Vagina (tissue), 2 donors: ENCODE measurements around the gene APLNR. TPM values are rescaled to one million over a fixed set of nuclear protein-coding genes. Genes with fewer than 3 reads are reported as not detected.

Experiments
- DNase-seq, 2 donors: peaks; one replicate each; pipeline ENCODE4 v3.0.0-alpha.2; 2017; ENCODE audit errors: extremely low spot score in 2 of 2
- H3K27ac ChIP-seq: fragments of 200-600 bp; sonication (generic); one replicate; pipeline ENCODE4 v1.5.1; 2019
- H3K27me3 ChIP-seq: fragments of 200-600 bp; sonication (generic); one replicate; pipeline ENCODE4 v1.5.1; 2019
- H3K36me3 ChIP-seq, 2 donors: fragments of 200-600 bp; sonication (generic); one replicate each; pipeline ENCODE4 v1.5.1; 2017 to 2019
- H3K4me1 ChIP-seq: fragments of 200-600 bp; sonication (generic); one replicate; pipeline ENCODE4 v1.5.1; 2019
- H3K4me3 ChIP-seq, 2 donors: fragments of 200-600 bp; sonication (generic); 1 replicate in 1 of 2; 2 replicates in 1 of 2; pipeline ENCODE4 v1.5.1; 2016 to 2019
- H3K9me3 ChIP-seq: fragments of 200-600 bp; sonication (generic); one replicate; pipeline ENCODE4 v1.5.1; 2019
- POLR2A ChIP-seq, 2 donors: fragments of 450-650 bp; IDR thresholded peaks; one replicate each; pipeline ENCODE4 v1.6.1; 2017; ENCODE audit warnings: antibody characterized with exemption in 2 of 2, mild to moderate bottlenecking in 2 of 2, moderate library complexity in 2 of 2
- POLR2AphosphoS5 ChIP-seq, 2 donors: sonication (generic); formaldehyde crosslinking; IDR thresholded peaks; one replicate each; pipeline ENCODE4 v1.9.0; 2017; ENCODE audit warnings: antibody characterized with exemption in 2 of 2, mild to moderate bottlenecking in 2 of 2, low read depth in 1 of 2; ENCODE audit not compliant: insufficient read depth in 1 of 2
- intact Hi-C: fragments of 100-400 bp; cut with DNase I; formaldehyde crosslinking; loops from one replicate; pipeline ENCODE4 v1.15.1; 2023
- total RNA-seq: library from RNA; depleted of rRNA; stranded (reverse); fragments of >200 nt; gene quantifications from one replicate; pipeline ENCODE4 v1.2.3, GENCODE V29; 2016
- TF ChIP-seq, protein P1 (sequence below), 3 experiments: fragments of 450-650 bp in 2 of 3; fragments of 200-600 bp in 1 of 3; sonication (generic) in 1 of 3; IDR thresholded peaks; one replicate each; pipeline ENCODE4 v1.5.1; 2017 to 2019; ENCODE audit warnings: antibody characterized with exemption in 3 of 3, mild to moderate bottlenecking in 2 of 3, moderate library complexity in 2 of 3

Gene APLNR
- total RNA-seq, 1 donor from 2014 or later: 2.9 TPM

DNA sequence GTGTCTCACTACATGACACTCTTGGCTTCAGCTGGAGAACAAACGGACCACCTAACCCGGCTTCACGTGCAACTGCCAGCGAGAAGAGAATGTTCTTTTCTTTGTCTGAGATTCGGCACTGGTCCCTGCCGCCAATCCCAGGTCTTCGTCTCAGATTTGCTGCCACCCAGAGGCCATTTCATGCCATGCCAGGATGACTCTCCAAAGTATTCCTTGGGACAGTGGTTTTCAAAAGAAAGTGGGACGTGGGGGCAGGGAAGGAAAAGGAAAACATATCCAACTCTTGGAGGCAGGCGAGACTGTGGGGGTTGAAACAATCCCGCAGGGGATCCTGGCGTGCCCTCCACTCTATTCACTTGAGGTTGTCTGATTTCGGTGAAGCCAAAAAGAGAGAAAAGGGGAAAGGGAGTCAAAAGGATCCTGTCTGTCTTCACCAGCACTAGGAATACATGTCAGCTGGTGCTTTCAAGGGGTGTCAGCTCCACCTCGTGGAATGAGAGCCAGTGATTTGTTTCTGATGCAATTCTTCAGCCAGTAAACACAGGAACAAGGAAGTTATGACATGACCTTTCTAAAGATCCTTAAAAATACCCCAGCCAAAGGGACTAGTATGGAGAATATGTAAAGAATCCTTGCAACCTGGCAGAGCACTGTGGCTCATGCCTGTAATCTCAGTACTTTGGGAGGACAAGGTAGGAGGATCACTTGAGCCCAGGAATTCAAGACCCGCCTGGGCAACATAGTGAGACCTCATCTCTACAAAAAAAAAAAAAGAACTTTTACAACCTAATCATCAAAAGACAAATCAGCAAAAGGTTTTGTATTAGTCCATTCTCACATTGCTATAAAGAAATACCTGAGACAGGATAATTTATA, 41.0 kb upstream of the APLNR start:
- H3K4me1 ChIP-seq: peaks cover 25% of the 10 kb centered on the region
- peak in 1 of 2 donors; percentile 89 for DNase-seq
- intact Hi-C loops: no loop called here

GRCh38 chr11:57276971-57277675, 40.1 kb upstream of the APLNR start:
- peak overlapping the region; percentile 32 for H3K27ac ChIP-seq

More for the DNA sequence above, 41.0 kb upstream of the APLNR start:
- Histone ChIP-seq H3K4me3 (no peak overlapping the region), H3K27ac (peak overlapping the region; percentile 32), H3K27me3 (no peaks in the 10 kb centered on the region), H3K9me3 (peaks cover 7% of the 10 kb centered on the region), H3K36me3 (no peaks in the 10 kb centered on the region)
- TF ChIP-seq, protein P1, sequence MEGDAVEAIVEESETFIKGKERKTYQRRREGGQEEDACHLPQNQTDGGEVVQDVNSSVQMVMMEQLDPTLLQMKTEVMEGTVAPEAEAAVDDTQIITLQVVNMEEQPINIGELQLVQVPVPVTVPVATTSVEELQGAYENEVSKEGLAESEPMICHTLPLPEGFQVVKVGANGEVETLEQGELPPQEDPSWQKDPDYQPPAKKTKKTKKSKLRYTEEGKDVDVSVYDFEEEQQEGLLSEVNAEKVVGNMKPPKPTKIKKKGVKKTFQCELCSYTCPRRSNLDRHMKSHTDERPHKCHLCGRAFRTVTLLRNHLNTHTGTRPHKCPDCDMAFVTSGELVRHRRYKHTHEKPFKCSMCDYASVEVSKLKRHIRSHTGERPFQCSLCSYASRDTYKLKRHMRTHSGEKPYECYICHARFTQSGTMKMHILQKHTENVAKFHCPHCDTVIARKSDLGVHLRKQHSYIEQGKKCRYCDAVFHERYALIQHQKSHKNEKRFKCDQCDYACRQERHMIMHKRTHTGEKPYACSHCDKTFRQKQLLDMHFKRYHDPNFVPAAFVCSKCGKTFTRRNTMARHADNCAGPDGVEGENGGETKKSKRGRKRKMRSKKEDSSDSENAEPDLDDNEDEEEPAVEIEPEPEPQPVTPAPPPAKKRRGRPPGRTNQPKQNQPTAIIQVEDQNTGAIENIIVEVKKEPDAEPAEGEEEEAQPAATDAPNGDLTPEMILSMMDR (IDR thresholded peaks at IDR 0.05): peak; percentile 42 to 79 (median 71)
- TF ChIP-seq POLR2AphosphoS5 (IDR thresholded peaks at IDR 0.05; ENCODE audit: insufficient read depth in 1 of 2, low read depth in 1 of 2): peak in 1 of 2 donors; percentile 46
- TF ChIP-seq POLR2A (IDR thresholded peaks at IDR 0.05): no peak

GRCh38 chr11:57276169-57276970, 39.3 kb upstream of the APLNR start:
- no peak overlapping the region for H3K4me3 ChIP-seq
- DNase-seq: no peak
- TF ChIP-seq POLR2A (IDR thresholded peaks at IDR 0.05): no peak
- TF ChIP-seq, protein P1 (IDR thresholded peaks at IDR 0.05): no peak
- TF ChIP-seq POLR2AphosphoS5 (IDR thresholded peaks at IDR 0.05; ENCODE audit: insufficient read depth in 1 of 2, low read depth in 1 of 2): no peak
- no peaks in the 10 kb centered on the region for H3K36me3 ChIP-seq
- H3K27me3 ChIP-seq: no peaks in the 10 kb centered on the region
- intact Hi-C loops: no loop called here
- peaks cover 7% of the 10 kb centered on the region for H3K9me3 ChIP-seq
- peak overlapping the region; percentile 44 for H3K27ac ChIP-seq
- H3K4me1 ChIP-seq: peaks cover 25% of the 10 kb centered on the region

More at GRCh38 chr11:57276971-57277675, 40.1 kb upstream of the APLNR start:
- Histone ChIP-seq H3K4me3 (no peak overlapping the region), H3K4me1 (peaks cover 25% of the 10 kb centered on the region), H3K36me3 (no peaks in the 10 kb centered on the region), H3K9me3 (peaks cover 7% of the 10 kb centered on the region), H3K27me3 (no peaks in the 10 kb centered on the region)
- intact Hi-C loops: no loop called here
- DNase-seq: no peak
- TF ChIP-seq POLR2AphosphoS5 (IDR thresholded peaks at IDR 0.05; ENCODE audit: insufficient read depth in 1 of 2, low read depth in 1 of 2): peak in 1 of 2 donors; percentile 76
- TF ChIP-seq POLR2A (IDR thresholded peaks at IDR 0.05): no peak

- intact Hi-C loops: no loop called here
- Histone ChIP-seq H3K4me3 (no peak overlapping the region), H3K36me3 (no peaks in the 10 kb centered on the region), H3K27ac (no peak overlapping the region), H3K9me3 (peaks cover 7% of the 10 kb centered on the region), H3K27me3 (no peaks in the 10 kb centered on the region), H3K4me1 (peaks cover 25% of the 10 kb centered on the region)
- TF ChIP-seq, protein P1 (IDR thresholded peaks at IDR 0.05): no peak
- TF ChIP-seq POLR2A (IDR thresholded peaks at IDR 0.05): no peak
- TF ChIP-seq POLR2AphosphoS5 (IDR thresholded peaks at IDR 0.05; ENCODE audit: insufficient read depth in 1 of 2, low read depth in 1 of 2): peak in 1 of 2 donors; percentile 9
- DNase-seq: no peak
Measured at GRCh38 chr11:57275582-57275981, 38.5 kb upstream of the APLNR start.
